ENCODE results near the gene ZNF799. TPM values are rescaled to one million over a fixed set of nuclear protein-coding genes. Genes with fewer than 3 reads are reported as not detected.

Gene ZNF799
- total and polyA plus RNA-seq, 2 of the 13 experiments (the other 11 are each of a cell fraction or from before 2014, with no cell fraction given), result 7.7 to 17.9 TPM

- Histone ChIP-seq H2AFZ (ENCODE audit: low read length) (no peak within 1 kb of the TSS), H3K4me1 (ENCODE audit: insufficient read depth, low read length) (peaks cover 27% of the 10 kb centered on the region), H3K27me3 (ENCODE audit: control insufficient read depth in 1 of 2, insufficient read depth in 2 of 2, low read length in 2 of 2) (no peaks in the 10 kb centered on the region), H3K27ac (ENCODE audit: extremely low read length, insufficient read depth, low read length) (peak within 1 kb of the TSS; percentile 97), H3K9ac (ENCODE audit: insufficient read depth, low read depth, low read length) (peak within 1 kb of the TSS; percentile 92), H3K9me3 (ENCODE audit: low read length) (no peaks in the 10 kb centered on the region), H3K4me3 (replicated peaks in 1 of 3; ENCODE audit: insufficient read depth in 1 of 3, low read depth in 2 of 3, low read length in 3 of 3) (peak within 1 kb of the TSS; percentile 72 to 96 (median 83)), H3K79me2 (ENCODE audit: insufficient read depth, low read length) (peaks cover 37% of the 10 kb centered on the region), H3K36me3 (replicated peaks in 1 of 2; ENCODE audit: control insufficient read depth in 1 of 2, insufficient read depth in 2 of 2, low read length in 2 of 2) (no peaks in the 10 kb centered on the region), H4K20me1 (ENCODE audit: insufficient read depth, low read length) (no peaks in the 10 kb centered on the region; the same call in 1 of the 2 replicates), H3K4me2 (ENCODE audit: low read depth, low read length) (peak within 1 kb of the TSS; percentile 84)
- DNase-seq (ENCODE audit: low spot score) (peak; percentile 99), FAIRE-seq (peak; percentile 93), ATAC-seq (peak; percentile 96)
- TSS peak; percentile 73 for BruUV-seq (replicated peaks)
- POLR2A ChIA-PET, result interaction anchor here (0.6 to 2.0 kb wide), 13 partner anchors 39 to 277 kb away, joined by 3 to 13 read pairs (median 5); partner anchors contain the start of genes ZNF136, ZNF442, ZNF490 and ZNF563
- CTCF ChIA-PET (ENCODE audit: low intra/inter-chr PET ratio, low total read pairs), result no interaction called here
- in situ Hi-C loops (cut with HindIII; ENCODE audit: extremely low pct_ligation_motif_present, low pct_unique_long_range_greater_than_20kb) (loop anchor here (5.0 kb wide), 1 partner anchor 42 kb away; the partner anchor contains the start of gene ZNF709), intact Hi-C loops (cut with micrococcal nuclease; ENCODE audit: unreplicated experiment) (loop anchor here (2.0 to 5.0 kb wide), 3 partner anchors 40 to 112 kb away; partner anchors contain the start of genes ZNF564, ZNF709 and ZNF799)
- 0% methylated on average over 8 of the region's 59 CpGs for WGBS (ENCODE audit: low lambda C conversion rate)
- TF ChIP-seq E2F5 (CRISPR knock-in tag; conservative IDR thresholded peaks at IDR 0.05) (no peak; the same call in 1 of the 2 replicates), ATF4 (CRISPR knock-in tag; IDR thresholded peaks at IDR 0.05) (no peak), ZNF432 (CRISPR knock-in tag; IDR thresholded peaks at IDR 0.05; ENCODE audit: borderline replicate concordance) (no peak), SPEN (CRISPR knock-in tag; IDR thresholded peaks at IDR 0.05; ENCODE audit: low read depth) (peak; percentile 49; the same call in 1 of the 2 replicates), MIER3 (CRISPR knock-in tag; IDR thresholded peaks at IDR 0.05; ENCODE audit: borderline replicate concordance) (0 out of 2 replicates have a peak, but pooled peaks have one; percentile 10), CERS6 (CRISPR knock-in tag; IDR thresholded peaks at IDR 0.05) (no peak), MYPOP (CRISPR knock-in tag; IDR thresholded peaks at IDR 0.05) (no peak; the same call in 1 of the 2 replicates), MEIS2 (CRISPR knock-in tag; IDR thresholded peaks at IDR 0.05) (peak; percentile 59), POLR2AphosphoS5 (IDR thresholded peaks at IDR 0.05; ENCODE audit: low read depth, low read length) (peak; percentile 88), KDM1A (CRISPR knock-in tag; IDR thresholded peaks at IDR 0.05) (no peak), THYN1 (CRISPR knock-in tag; IDR thresholded peaks at IDR 0.05; ENCODE audit: borderline replicate concordance, low read depth) (no peak), TARDBP (CRISPR knock-in tag; IDR thresholded peaks at IDR 0.05) (peak; percentile 42; the same call in 1 of the 2 replicates), MYC (CRISPR knock-in tag; IDR thresholded peaks at IDR 0.05; ENCODE audit: borderline replicate concordance) (peak; percentile 54; the same call in 1 of the 2 replicates), ZNF850 (CRISPR knock-in tag; conservative IDR thresholded peaks at IDR 0.05) (no peak), CHCHD3 (CRISPR knock-in tag; IDR thresholded peaks at IDR 0.05) (no peak), SALL1 (CRISPR knock-in tag; IDR thresholded peaks at IDR 0.05) (peak; percentile 3; the same call in 1 of the 2 replicates), GATA4 (IDR thresholded peaks at IDR 0.05; ENCODE audit: borderline replicate concordance, low read depth) (peak; percentile 57; the same call in 1 of the 2 replicates), GLI4 (CRISPR knock-in tag; IDR thresholded peaks at IDR 0.05; ENCODE audit: borderline replicate concordance) (no peak), FOXA3 (CRISPR knock-in tag; IDR thresholded peaks at IDR 0.05) (0 out of 2 replicates have a peak, but pooled peaks have one; percentile 15), ZBTB7B (CRISPR knock-in tag; IDR thresholded peaks at IDR 0.05) (peak; percentile 35; the same call in 1 of the 2 replicates)
Observed at GRCh38 chr19:12440541-12441316, 39.7 kb upstream of the ZNF799 start, which contains the start of gene ZNF443. Gene ZNF443 (minus strand): TSS chr19:12441021. CDS start chr19:12440914, 107 bp downstream.
